Activated CD4-positive, CD25-positive, alpha-beta regulatory T cell treated with anti-CD3 and anti-CD28 coated beads, Interleukin-2, amount 50 U/mL, for 16 hours (primary cell): ENCODE measurements around the gene CNOT3.
"Not testable (repeated sequence)": the region's sequence is repeated elsewhere in the genome, so short reads cannot be mapped to it uniquely, and the experiment has no call there.

Experiments
- DNase-seq: peaks from one replicate; pipeline ENCODE4 v3.0.0-alpha.2; 2020; ENCODE audit warnings: low read depth, low spot score

The CNOT3 gene

DNA sequence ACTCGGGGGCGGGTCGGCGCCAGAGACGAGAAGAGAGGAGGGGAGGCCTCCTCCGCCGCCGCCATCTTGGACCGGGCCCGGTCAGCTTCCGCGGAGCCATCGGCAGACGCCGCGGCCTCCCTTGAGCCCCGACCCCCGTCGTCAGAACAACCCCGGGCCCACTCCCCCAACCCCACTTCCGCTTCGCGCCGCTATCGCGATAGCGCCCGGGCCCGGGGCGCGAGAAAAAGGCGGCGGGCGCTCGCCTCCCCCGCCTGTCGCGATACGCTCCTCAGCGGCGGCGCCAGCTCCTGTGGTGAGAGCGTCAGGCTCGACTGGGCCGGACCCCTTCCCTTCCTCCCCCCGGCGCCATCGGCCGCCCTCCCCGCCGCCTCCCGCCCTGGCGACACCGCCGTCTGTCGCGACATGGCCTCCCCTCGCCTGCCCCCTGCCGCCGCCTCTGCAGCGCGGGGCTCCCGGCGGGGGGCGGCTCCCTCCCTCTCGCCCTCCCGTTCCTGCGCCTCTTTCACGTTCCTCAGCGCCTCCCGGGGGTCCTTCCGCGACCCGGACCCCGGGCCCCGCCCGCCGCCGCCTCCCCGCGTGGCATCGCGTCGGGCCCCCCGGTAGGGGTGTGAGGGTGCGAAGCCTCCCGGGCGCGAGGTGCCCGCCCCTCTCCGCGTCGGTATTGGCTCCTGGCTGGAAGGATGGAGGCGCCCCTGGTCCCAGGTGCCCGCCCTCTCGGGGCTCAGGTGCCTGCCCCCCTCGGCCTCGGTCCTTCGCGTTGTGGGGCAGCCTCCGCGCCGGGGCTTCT lies at the start of gene CNOT3:
Gene CNOT3 (plus strand): TSS at position 64 of the 790 bp plus-strand sequence. CDS start 5,217 bp downstream, outside the sequence.
- no peak for DNase-seq

DNA sequence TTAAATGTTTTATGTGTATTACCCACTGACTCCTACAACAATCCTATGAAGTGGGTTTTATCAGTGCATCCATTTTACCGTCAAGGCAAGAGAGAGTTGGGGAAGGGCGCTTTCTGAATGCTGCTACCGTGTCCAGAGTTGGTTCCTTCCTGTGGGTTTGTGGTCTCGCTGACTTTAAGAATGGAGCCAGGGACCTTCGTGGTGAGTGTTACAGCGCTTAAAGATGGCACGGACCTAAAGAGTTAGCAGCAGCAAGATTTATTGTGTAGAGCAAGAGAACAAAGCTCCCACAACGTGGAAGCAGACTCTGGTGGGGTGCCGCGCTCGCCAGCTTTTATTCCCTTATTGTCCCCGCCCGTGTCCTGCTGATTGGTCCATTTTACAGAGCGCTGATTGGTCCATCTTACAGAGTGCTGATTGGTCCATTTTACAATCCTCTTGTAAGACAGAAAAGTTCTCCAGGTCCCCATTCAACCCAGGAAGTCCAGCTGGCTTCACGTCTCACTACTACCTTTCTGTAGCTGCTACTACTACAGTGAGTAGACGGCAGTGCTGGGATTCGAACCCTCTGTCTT lies 43.0 kb upstream of the CNOT3 start:
- DNase-seq, result no peak

DNA sequence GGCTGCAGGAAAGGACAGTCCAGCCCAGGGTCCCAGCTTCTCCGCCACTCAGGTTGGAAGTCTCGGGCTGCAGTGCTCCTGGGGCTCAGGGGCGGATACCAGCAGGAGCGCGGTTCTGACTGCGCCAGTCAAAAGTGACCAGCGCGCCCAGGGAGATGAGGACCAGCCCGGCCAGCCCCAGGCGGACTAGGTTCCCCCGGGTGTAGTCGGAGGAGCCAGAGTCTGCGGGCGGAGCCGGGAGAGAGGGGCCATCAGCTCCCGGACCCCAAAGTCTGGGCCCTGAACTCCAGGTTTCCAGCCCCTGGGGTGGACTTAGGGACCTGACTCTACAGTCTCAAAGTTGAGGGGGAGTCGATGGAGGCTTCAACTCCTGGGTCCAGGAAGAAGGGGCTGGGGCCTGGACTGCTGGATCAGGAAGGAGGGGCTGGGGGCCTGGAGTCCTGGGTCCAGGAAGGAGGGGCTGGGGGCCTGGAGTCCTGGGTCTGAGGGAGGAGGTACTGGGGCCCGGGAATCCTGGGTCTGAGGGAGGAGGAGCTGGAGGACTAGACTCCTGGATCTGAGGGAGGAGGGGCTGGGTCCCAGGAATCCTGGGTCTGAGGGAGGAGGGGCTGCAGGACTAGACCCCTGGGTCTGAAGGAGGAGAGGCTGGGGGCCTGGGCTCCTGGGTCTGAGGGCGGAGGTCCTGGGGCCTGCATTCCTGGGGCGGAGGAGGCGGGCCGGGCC lies 42.3 kb upstream of the CNOT3 start:
- DNase-seq, result no peak

DNA sequence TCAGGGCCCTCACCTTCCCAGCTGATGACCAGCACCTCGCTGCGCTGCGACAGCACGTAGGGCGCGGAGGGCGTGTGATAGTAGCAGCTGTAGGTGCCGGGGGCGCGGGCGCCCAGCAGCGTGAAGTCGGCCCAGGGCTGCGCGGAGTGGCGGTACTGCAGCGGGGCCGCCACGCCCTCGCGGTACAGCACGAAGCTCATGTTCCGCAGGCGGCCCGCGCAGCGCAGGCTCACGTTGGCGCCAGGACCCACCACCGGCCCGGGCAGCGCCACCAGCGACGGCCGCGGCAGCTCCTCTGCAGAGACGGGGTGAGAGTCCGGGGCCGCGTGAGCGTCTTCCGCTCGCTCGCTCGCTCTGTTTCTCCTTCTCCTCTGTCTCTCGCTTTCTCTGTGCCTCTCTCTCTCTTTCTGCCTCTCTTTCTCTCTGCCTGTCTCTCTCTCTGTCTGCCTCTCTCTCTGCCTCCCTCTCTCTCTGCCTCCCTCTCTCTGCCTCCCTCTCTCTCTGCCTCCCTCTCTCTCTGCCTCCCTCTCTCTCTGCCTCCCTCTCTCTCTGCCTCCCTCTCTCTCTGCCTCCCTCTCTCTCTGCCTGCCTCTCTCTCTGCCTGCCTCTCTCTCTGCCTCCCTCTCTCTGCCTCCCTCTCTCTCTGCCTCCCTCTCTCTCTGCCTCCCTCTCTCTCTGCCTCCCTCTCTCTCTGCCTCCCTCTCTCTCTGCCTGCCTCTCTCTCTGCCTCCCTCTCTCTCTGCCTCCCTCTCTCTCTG lies 41.5 kb upstream of the CNOT3 start:
- DNase-seq, result not testable (repeated sequence)

DNA sequence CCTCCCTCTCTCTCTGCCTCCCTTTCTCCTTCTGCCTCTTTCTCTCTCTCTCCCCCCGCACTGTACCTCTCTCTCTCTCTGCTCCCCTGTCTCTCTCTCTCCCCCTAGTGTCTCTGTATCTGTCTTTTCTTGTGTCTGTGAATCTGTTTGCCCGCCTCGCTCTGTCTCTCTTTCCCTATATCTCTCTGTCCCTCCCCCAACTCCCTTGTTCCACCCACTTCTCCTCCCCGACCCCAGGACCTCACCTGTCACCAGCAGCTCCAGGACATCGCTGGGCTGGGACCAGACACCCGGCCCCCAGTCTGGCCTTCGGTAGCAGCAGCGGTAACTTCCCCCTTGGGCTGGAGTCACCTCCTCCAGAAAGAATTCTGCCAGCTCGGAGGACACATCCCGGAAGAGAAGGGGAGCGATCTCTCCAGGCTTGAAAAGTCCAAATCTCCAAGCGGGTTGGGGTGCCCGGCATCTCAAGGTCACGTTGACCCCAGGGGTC lies 40.9 kb upstream of the CNOT3 start:
- DNase-seq, result no peak

DNA sequence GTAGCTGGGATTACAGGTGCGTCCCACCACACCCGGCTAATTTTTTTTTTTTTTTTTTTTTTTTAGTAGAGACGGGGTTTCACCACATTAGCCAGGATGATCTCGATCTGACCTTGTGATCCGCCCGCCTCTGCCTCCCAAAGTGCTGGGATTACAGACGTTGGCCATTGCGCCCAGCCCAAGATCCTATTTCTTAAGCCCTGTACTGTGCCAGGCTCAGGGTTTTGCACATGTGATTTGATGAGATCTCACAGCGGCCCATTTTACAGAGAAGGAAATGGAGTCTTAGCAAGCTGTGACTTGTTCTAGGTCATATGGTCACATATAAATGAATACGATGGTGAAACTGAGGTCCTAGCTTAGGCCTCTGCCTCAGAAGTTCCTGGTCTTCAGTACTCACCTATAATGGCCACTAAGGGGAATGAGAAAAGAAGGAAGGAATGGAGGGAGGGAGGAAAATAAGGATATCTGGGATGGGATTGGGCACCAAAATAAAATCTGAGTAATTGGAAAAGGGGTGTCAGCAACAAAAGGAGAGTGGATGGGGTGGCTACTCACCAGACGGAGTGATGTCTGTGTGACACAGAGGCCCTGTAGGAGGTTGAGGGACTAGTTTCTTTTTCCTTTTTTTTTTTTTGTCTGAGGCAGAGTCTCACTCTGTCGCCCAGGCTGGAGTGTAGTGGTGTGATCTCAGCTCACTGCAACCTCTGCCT lies 38.2 kb upstream of the CNOT3 start:
- no peak for DNase-seq

DNA sequence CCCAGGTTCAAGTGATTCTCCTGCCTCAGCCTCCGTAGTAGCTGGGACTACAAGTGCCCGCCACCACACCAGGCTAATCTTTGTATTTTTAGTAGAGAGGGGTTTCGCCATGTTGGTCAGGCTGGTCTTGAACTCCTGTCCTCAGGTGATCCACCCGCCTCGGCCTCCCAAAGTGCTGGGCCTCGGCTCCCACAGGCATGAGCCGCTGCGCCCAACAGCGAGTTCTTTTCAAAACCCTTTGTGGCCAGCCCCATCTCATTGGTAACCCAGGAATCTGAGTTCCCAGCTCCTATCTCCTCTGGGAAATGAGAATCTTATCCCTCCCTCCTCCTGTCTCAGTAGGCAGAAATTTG lies 37.7 kb upstream of the CNOT3 start:
- DNase-seq, result not testable (repeated sequence)

DNA sequence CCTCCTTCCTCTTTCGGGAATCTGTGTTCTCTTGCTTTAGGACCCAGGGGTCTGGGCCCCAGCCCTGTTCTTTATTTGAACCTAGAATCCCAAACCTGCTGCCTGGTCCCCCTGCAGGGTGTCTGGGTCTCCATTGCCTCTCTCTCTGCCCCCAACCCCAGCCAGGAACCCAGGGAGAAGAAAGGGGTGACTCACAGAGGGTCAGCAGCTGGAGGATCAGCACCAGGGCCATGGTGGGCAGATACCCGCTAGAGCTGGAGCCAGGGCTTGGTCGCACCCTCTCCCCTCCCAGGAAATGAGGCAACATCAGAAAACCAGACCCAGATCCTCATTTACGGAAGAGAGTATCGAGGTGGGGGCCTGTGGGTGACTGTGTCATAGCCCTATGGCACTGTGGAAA lies 37.0 kb upstream of the CNOT3 start, which contains the start of gene OSCAR:
Gene OSCAR (minus strand): TSS at position 243 of the 400 bp plus-strand sequence. CDS start 11 bp downstream, at position 232.
- no peak for DNase-seq

DNA sequence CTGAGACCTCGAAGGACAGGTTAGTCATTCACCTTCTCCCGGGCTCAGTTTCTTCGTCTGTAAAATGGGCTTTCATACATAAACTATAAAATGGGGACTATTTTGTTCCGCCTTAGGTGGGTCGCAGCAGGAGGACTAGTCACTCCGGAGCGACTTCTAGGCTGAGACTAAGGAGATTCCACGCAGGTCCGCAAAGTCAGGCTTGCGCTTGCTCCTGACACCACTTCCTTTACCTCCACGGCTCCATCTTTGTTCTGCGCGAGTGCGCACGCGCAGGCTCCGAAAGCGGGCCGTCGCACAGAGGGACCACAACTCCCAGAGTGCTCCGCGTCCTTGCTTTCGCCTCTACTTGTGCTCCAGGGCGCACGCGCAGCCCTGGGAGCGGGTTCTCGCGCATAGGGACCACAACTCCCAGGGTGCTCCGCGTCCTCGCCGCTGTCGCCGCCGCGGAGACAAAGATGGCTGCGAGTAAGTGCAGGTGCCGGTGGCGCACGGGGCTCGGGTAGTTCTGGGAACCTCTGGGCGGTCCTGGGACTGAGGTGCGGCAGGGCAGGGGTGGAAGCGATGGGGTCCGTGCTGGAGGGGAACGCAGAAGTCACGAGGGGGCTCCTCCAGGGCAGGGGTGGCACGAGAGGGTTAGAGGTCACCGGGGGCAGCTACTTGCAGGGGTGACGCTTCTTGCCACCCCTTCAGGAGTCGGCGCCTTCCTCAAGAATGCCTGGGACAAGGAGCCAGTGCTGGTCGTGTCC lies 35.0 kb upstream of the CNOT3 start, which contains the start of gene NDUFA3:
Gene NDUFA3 (plus strand): TSS at position 435 of the 749 bp plus-strand sequence. CDS start 24 bp downstream, at position 459.
- DNase-seq, result peak; percentile 96

DNA sequence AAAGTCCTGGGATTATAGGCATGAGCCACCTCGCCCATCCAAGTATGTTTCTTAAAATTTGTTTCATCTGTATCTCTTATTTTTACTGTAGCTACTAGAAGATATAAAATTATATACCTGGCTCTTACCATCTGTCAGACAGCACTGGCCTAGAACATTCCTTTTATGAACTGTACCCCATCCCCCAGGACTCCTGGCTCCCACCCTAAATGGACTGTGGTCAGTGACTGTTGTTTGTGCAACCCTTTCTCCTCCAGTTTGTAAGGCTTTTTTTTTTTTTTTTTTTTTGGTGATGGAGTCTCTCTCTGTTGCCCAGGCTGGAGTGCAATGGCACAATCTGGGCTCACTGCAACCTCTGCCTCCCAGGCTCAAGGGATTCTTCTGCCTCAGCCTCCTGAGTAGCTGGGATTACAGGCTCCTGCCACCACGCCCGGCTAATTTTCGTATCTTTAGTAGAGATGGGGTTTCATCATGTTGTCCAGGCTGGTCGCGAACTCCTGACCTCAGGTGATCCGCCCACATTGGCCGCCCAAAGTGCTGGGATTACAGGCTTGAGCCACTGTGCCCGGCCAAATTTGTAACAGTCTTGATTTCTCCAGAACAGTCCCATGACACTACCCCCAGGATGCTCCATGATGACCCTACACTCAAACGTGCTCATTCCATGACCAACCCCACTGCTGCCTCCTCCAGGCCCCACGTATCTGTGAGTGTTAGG lies 32.4 kb upstream of the CNOT3 start:
- DNase-seq, result no peak

DNA sequence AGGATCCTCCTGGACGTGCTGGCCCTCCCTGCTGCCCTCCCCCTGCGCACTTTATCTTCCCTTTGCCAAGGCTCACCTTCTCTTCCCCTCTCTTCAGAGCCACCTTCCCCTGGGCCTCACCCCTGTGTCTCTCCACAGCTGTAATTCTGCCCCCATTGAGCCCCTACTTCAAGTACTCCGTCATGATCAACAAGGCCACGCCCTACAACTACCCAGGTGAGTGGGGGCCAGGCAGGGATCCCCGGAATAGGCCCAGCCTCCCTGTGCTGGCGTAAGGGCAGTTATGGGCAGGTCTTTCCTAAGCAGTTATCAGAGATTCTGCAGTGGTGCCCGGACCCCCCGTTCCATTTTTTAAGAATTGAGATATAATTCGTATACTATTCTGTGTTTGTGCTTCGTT lies 31.8 kb upstream of the CNOT3 start:
- no peak for DNase-seq

DNA sequence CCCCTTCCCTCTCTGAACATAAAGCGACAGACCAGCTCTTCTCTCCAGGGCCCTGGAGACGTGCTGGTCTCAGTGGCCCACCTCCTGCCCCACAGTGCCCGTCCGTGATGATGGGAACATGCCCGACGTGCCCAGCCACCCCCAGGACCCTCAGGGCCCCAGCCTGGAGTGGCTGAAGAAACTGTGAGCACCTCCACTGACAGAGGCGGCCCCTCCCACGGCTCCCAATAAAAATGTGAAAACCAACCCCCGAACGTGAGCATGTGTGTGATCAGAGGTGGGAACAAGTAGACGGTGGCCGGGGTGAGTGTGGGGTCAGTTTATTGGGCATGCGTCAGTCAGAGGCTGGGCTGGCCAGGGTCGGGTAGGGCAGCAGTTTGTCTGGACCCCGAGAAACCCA lies 30.8 kb upstream of the CNOT3 start:
- DNase-seq, result no peak

DNA sequence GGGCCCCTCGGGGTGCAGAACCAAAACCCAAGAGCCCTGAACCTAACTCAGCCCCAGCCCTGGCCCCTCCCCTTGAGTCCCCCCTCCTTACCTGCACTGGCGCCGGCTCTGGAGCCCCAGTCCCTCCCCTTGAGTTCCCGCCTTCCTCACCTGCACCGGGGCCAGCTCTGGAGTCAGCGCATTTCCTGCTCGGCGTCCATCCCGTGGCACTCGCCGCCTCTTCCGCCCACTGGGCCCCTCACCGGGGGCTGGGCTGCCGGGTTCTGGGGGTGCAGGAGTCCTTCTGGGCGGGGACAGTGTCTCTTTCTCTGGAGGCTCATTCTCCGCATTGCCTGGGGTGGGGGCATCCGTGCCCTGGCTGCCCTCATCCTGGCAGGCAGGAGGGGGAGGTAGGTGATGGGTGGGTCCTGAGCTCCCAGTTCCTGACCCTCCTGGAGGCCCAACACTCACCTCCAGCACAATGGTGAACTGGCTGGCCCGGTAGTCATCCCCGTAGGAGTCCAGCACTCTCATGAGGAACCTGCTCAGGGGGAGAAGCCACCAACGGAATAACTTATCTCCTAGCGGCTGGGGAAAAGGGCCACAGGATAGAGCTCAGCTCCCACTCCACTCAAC lies 29.6 kb upstream of the CNOT3 start:
- DNase-seq, result no peak

DNA sequence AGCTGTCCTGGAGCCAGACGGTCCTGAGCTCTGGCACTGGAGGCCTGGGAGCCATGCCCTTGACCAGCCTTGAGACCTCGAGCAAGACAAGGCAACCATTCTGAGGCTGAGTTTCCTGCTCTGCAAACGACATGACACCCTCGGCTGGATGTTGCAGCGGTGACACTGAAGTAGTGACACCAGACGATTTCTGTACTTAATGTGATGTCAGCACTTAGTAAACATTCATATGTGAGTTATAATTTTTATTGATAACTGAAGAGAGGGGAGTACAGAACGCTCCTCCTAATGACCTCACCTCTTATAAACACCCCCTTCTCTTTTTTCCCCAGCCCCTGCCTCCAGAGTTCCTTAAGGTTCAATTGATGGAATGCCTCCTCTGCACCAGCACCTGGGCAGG lies 29.1 kb upstream of the CNOT3 start:
- no peak for DNase-seq

DNA sequence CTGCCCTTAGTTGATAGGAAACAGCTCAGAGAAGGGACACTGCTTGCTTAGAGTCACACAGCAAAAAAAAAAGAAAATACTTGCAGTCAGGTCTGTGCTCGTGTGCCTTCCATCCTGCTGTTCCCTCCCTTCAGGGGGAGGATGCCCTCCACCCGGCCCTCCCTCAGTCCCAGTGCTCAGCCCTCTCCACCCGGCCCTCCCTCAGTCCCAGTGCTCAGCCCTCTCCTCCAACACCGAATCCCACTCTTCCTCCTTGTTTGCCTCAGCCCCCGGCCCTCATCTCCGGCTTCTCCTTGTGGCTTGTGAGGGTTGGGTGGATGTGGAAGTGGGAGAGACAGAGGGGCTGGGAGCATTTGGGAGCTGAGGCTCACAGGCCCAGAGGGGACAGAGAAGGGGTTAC lies 27.9 kb upstream of the CNOT3 start:
- DNase-seq, result no peak

DNA sequence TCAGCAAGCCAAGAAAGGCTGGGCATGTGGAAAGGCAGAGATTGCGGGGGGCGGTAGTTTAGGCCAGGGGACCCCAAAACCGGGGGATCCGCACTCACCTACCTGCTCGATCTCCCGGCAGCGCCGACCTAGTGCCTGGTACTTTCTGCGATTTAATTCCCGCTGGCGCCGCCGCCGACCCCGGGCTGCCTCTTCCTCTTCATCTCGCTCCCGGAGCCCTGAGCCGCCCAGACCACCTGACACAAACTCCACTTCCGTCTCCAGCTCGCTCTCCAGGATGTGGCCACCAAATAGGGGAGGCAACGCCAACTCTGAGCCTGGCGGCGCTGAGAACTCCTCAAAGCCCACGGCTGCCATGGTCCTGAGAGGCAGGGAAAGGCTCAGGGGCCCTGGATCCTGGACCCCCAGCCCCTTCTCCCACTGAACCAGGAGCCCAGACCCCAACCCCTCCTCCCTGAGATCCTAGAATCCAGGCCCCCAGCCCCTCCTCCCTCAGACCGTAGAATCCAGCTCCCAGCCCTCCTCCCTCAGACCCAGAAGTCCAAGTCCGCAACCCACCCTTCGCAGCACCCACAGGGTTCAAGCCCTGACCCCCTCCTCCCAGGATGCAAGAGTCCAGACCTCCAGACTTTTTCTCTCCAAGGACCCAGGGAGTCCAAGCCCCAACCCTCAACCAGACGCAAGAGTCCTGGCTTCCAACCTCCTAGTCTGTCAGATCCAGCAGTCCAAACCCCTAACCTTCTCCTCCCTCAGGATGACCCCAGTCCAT lies 23.0 kb upstream of the CNOT3 start:
- DNase-seq, result no peak

DNA sequence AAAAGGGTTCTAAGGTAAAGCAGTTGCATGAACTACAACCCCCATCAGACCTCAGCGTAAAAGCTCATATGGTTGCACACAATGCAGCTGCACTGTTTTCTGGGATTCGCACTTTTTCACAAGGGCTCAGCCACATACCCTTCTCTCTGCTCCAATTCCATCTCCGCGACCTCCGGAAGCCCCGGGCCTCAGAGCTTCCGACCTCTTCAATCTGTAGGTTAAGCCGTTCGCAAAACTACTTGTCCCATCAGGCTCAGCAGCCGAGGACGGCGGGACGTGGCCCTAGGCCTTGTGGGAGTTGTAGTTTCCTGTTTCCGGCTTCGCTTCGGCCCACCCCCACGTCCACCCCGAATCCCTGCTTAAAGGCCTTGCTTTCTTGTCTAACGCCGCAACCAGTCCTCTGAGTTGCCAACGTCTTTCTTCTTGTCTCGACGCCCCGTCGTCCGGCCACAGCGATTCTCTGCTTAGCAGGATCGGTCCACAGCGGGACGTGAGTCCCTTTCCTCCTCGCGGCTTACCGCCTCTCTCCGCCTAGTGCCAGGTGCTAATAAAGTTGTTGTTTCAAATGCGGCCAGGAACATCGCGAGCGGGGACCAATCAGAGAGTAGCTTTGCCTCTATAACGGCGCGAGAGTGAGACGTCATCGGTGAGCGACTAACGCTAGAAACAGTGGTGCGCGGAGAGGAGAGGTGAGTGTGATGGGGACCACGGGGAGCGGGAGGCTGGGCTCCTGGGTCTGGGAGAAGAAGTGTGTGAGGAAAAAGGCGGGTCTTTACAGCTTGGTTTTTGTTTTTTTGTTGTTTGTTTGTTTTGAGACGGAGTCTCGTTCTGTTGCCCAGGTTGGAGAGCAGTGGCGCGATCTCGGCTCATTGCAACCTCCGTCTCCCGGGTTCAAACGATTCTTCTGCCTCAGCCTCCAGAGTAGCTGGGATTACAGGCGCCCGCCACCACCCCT lies 22.2 kb upstream of the CNOT3 start, which contains the start of the genes PRPF31 and TFPT:
Gene PRPF31 (plus strand): TSS at position 646 of the 955 bp plus-strand sequence. CDS start 2,525 bp downstream, outside the sequence.
Gene TFPT (minus strand): TSS at position 549 of the 955 bp plus-strand sequence. CDS start 388 bp downstream, at position 161.
- peak; percentile 98 for DNase-seq
